BLaER1 (cell line): ENCODE measurements around the gene TMED7.
"Not testable (repeated sequence)": the region's sequence is repeated elsewhere in the genome, so short reads cannot be mapped to it uniquely, and the experiment has no call there.

ENCODE experiments used
- H3K27ac ChIP-seq: shearing (Covaris generic); formaldehyde crosslinking; 2 replicates; pipeline ENCODE4 v1.8.1; 2022
- H3K27me3 ChIP-seq: shearing (Covaris generic); formaldehyde crosslinking; 2 replicates; pipeline ENCODE4 v1.8.1; 2022
- H3K36me3 ChIP-seq: shearing (Covaris generic); formaldehyde crosslinking; 2 replicates; pipeline ENCODE4 v1.8.1; 2022
- H3K4me1 ChIP-seq: shearing (Covaris generic); formaldehyde crosslinking; 2 replicates; pipeline ENCODE4 v1.8.1; 2022
- H3K4me2 ChIP-seq: shearing (Covaris generic); formaldehyde crosslinking; 2 replicates; pipeline ENCODE4 v1.8.1; 2022
- H3K4me3 ChIP-seq: shearing (Covaris generic); formaldehyde crosslinking; 2 replicates; pipeline ENCODE4 v1.8.1; 2022
- H3K9ac ChIP-seq: shearing (Covaris generic); formaldehyde crosslinking; 2 replicates; pipeline ENCODE4 v1.8.1; 2022
- H3K9me3 ChIP-seq: shearing (Covaris generic); formaldehyde crosslinking; 2 replicates; pipeline ENCODE4 v1.8.1; 2022
- H4K20me1 ChIP-seq: shearing (Covaris generic); formaldehyde crosslinking; 2 replicates; pipeline ENCODE4 v1.8.1; 2022
- Cebpa-rat ChIP-seq: shearing (Covaris generic); IDR thresholded peaks from 2 replicates; pipeline ENCODE4 v1.8.1; 2022

Gene TMED7

GRCh38 chr5:115655994-115656393 is 30.2 kb upstream of the TMED7 start:
- H3K4me1 ChIP-seq: no peaks in the 10 kb centered on the region
- no peak for TF ChIP-seq Cebpa-rat
- no peaks in the 10 kb centered on the region for H4K20me1 ChIP-seq
- H3K9me3 ChIP-seq: no peaks in the 10 kb centered on the region
- H3K4me2 ChIP-seq: no peak overlapping the region
- H3K9ac ChIP-seq: no peak overlapping the region
- H3K4me3 ChIP-seq: no peak overlapping the region
- no peaks in the 10 kb centered on the region for H3K27me3 ChIP-seq
- H3K27ac ChIP-seq: no peak overlapping the region
- H3K36me3 ChIP-seq: no peaks in the 10 kb centered on the region

- Histone ChIP-seq H3K4me3 (no peak overlapping the region), H3K27me3 (no peaks in the 10 kb centered on the region), H3K9ac (no peak overlapping the region), H3K4me2 (no peak overlapping the region), H3K9me3 (no peaks in the 10 kb centered on the region), H3K4me1 (no peaks in the 10 kb centered on the region), H4K20me1 (no peaks in the 10 kb centered on the region), H3K27ac (no peak overlapping the region), H3K36me3 (no peaks in the 10 kb centered on the region)
- TF ChIP-seq Cebpa-rat: no peak
Observed at GRCh38 chr5:115649541-115649940, 23.7 kb upstream of the TMED7 start.

- no peaks in the 10 kb centered on the region for H3K4me1 ChIP-seq
- H3K9ac ChIP-seq: no peak overlapping the region
- H3K36me3 ChIP-seq: no peaks in the 10 kb centered on the region
- no peak overlapping the region for H3K4me3 ChIP-seq
- no peak overlapping the region for H3K4me2 ChIP-seq
- H3K27ac ChIP-seq: no peak overlapping the region
- no peaks in the 10 kb centered on the region for H4K20me1 ChIP-seq
- no peaks in the 10 kb centered on the region for H3K27me3 ChIP-seq
- no peaks in the 10 kb centered on the region for H3K9me3 ChIP-seq
- TF ChIP-seq Cebpa-rat: no peak
Observed at GRCh38 chr5:115648056-115648455, 22.2 kb upstream of the TMED7 start.

GRCh38 chr5:115645386-115645785 is 19.6 kb upstream of the TMED7 start:
- H3K9ac ChIP-seq, H3K4me1 ChIP-seq, H3K9me3 ChIP-seq, H4K20me1 ChIP-seq, H3K27me3 ChIP-seq, H3K36me3 ChIP-seq, H3K4me3 ChIP-seq, H3K27ac ChIP-seq, H3K4me2 ChIP-seq: not testable (repeated sequence)

GRCh38 chr5:115644046-115644445 is 18.2 kb upstream of the TMED7 start:
- no peaks in the 10 kb centered on the region for H4K20me1 ChIP-seq
- TF ChIP-seq Cebpa-rat: no peak
- no peaks in the 10 kb centered on the region for H3K36me3 ChIP-seq
- no peaks in the 10 kb centered on the region for H3K27me3 ChIP-seq
- H3K9ac ChIP-seq: no peak overlapping the region
- H3K27ac ChIP-seq: no peak overlapping the region
- H3K4me2 ChIP-seq: no peak overlapping the region
- no peaks in the 10 kb centered on the region for H3K4me1 ChIP-seq
- H3K4me3 ChIP-seq: no peak overlapping the region
- H3K9me3 ChIP-seq: no peaks in the 10 kb centered on the region

GRCh38 chr5:115641948-115642347 is 16.1 kb upstream of the TMED7 start:
- Histone ChIP-seq H3K27me3 (no peaks in the 10 kb centered on the region), H4K20me1 (no peaks in the 10 kb centered on the region), H3K9ac (no peak overlapping the region), H3K27ac (no peak overlapping the region), H3K4me1 (no peaks in the 10 kb centered on the region), H3K4me3 (no peak overlapping the region), H3K9me3 (no peaks in the 10 kb centered on the region), H3K36me3 (no peaks in the 10 kb centered on the region), H3K4me2 (no peak overlapping the region)
- no peak for TF ChIP-seq Cebpa-rat

- Histone ChIP-seq H3K9ac (no peak overlapping the region), H4K20me1 (no peaks in the 10 kb centered on the region), H3K27me3 (no peaks in the 10 kb centered on the region), H3K36me3 (no peaks in the 10 kb centered on the region), H3K4me1 (no peaks in the 10 kb centered on the region), H3K27ac (no peak overlapping the region), H3K4me2 (no peak overlapping the region), H3K9me3 (no peaks in the 10 kb centered on the region), H3K4me3 (no peak overlapping the region)
- TF ChIP-seq Cebpa-rat: no peak
Observed at GRCh38 chr5:115640274-115640673, 14.4 kb upstream of the TMED7 start.

- H3K27ac ChIP-seq: no peak overlapping the region
- H3K36me3 ChIP-seq: no peaks in the 10 kb centered on the region
- peaks cover 3% of the 10 kb centered on the region for H3K4me1 ChIP-seq
- TF ChIP-seq Cebpa-rat: no peak
- H3K27me3 ChIP-seq: no peaks in the 10 kb centered on the region
- H3K4me2 ChIP-seq: no peak overlapping the region
- H3K9me3 ChIP-seq: no peaks in the 10 kb centered on the region
- H3K9ac ChIP-seq: no peak overlapping the region
- no peak overlapping the region for H3K4me3 ChIP-seq
- H4K20me1 ChIP-seq: no peaks in the 10 kb centered on the region
Observed at GRCh38 chr5:115639377-115639776, 13.5 kb upstream of the TMED7 start.

GRCh38 chr5:115637507-115637906 is 11.7 kb upstream of the TMED7 start:
- no peak overlapping the region for H3K9ac ChIP-seq
- H3K36me3 ChIP-seq: no peaks in the 10 kb centered on the region
- peaks cover 9% of the 10 kb centered on the region for H3K4me1 ChIP-seq
- no peak for TF ChIP-seq Cebpa-rat
- no peaks in the 10 kb centered on the region for H3K9me3 ChIP-seq
- no peaks in the 10 kb centered on the region for H3K27me3 ChIP-seq
- H4K20me1 ChIP-seq: no peaks in the 10 kb centered on the region
- H3K4me3 ChIP-seq: no peak overlapping the region
- H3K27ac ChIP-seq: no peak overlapping the region
- H3K4me2 ChIP-seq: no peak overlapping the region

GRCh38 chr5:115636008-115636407 is 10.2 kb upstream of the TMED7 start:
- H3K36me3 ChIP-seq: no peaks in the 10 kb centered on the region
- H4K20me1 ChIP-seq: no peaks in the 10 kb centered on the region
- peaks cover 9% of the 10 kb centered on the region for H3K4me1 ChIP-seq
- no peak overlapping the region for H3K9ac ChIP-seq
- no peak overlapping the region for H3K27ac ChIP-seq
- H3K27me3 ChIP-seq: no peaks in the 10 kb centered on the region
- H3K9me3 ChIP-seq: no peaks in the 10 kb centered on the region
- no peak overlapping the region for H3K4me3 ChIP-seq
- H3K4me2 ChIP-seq: no peak overlapping the region; the same call in 1 of the 2 replicates
- TF ChIP-seq Cebpa-rat: no peak
